ENCODE measurements around the gene DTNBP1. TPM values are rescaled to one million over a fixed set of nuclear protein-coding genes. Genes with fewer than 3 reads are reported as not detected.

Gene DTNBP1
- total RNA-seq, 6 donors from 2014 or later, result 16.2 to 33.5 (median 21.3) TPM

GRCh38 chr6:15551262-15551661 lies 111.6 kb downstream of the DTNBP1 start:
- DNase-seq, result no peak
- H3K4me1 ChIP-seq, result peaks cover 3 to 31% (median 28%) of the 10 kb centered on the region in 4 donors
- no peak for TF ChIP-seq CTCF (IDR thresholded peaks at IDR 0.05)
- TF ChIP-seq POLR2A (IDR thresholded peaks at IDR 0.05), result no peak
- H3K4me3 ChIP-seq, result no peak overlapping the region
- peak overlapping the region in 3 of 4 donors; percentile 28 to 60 (median 35) for H3K27ac ChIP-seq
- 71 to 79% methylated on average over 7 of the region's 7 CpGs for WGBS, 2 donors
- no peaks in the 10 kb centered on the region for H3K27me3 ChIP-seq
- H3K36me3 ChIP-seq, result no peaks in the 10 kb centered on the region
- no peak for ATAC-seq (ENCODE audit: low FRiP score in 2 of 2)
- H3K9me3 ChIP-seq, result no peaks in the 10 kb centered on the region

GRCh38 chr6:15550546-15551123 lies 112.2 kb downstream of the DTNBP1 start:
- Histone ChIP-seq H3K36me3 (no peaks in the 10 kb centered on the region), H3K27me3 (no peaks in the 10 kb centered on the region), H3K9me3 (no peaks in the 10 kb centered on the region), H3K27ac (no peak overlapping the region), H3K4me3 (no peak overlapping the region), H3K4me1 (peaks cover 3 to 31% (median 28%) of the 10 kb centered on the region in 4 donors)
- ATAC-seq (ENCODE audit: low FRiP score in 2 of 2) (no peak), DNase-seq (no peak)
- TF ChIP-seq CTCF (IDR thresholded peaks at IDR 0.05), result no peak
- TF ChIP-seq EP300 (IDR thresholded peaks at IDR 0.05), result no peak
- no peak for TF ChIP-seq POLR2A (IDR thresholded peaks at IDR 0.05)
- no peak for TF ChIP-seq POLR2AphosphoS5 (IDR thresholded peaks at IDR 0.05)
- WGBS, 2 donors, result 55 to 66% methylated on average over 2 of the region's 2 CpGs

- no peaks in the 10 kb centered on the region for H3K36me3 ChIP-seq
- no peak for TF ChIP-seq CTCF (IDR thresholded peaks at IDR 0.05)
- TF ChIP-seq EP300 (IDR thresholded peaks at IDR 0.05), result no peak
- no peak for TF ChIP-seq POLR2A (IDR thresholded peaks at IDR 0.05)
- no peak for TF ChIP-seq POLR2AphosphoS5 (IDR thresholded peaks at IDR 0.05)
- H3K4me3 ChIP-seq, result no peak overlapping the region
- ATAC-seq (ENCODE audit: low FRiP score in 2 of 2) (no peak), DNase-seq (peak in 1 of 2 donors; percentile 50)
- H3K27ac ChIP-seq, result no peak overlapping the region
- H3K4me1 ChIP-seq, result peaks cover 3 to 31% (median 28%) of the 10 kb centered on the region in 4 donors
- 79 to 85% methylated on average over 6 to 14 of the region's 14 CpGs for WGBS, 2 donors
- no peaks in the 10 kb centered on the region for H3K9me3 ChIP-seq
- H3K27me3 ChIP-seq, result no peaks in the 10 kb centered on the region
Measured at GRCh38 chr6:15549371-15549770, 113.5 kb downstream of the DTNBP1 start.

GRCh38 chr6:15547400-15547799 lies 115.4 kb downstream of the DTNBP1 start:
- 70 to 76% methylated on average over 5 of the region's 5 CpGs for WGBS, 2 donors
- DNase-seq (no peak), ATAC-seq (ENCODE audit: low FRiP score in 2 of 2) (no peak)
- no peak overlapping the region for H3K27ac ChIP-seq
- no peaks in the 10 kb centered on the region for H3K36me3 ChIP-seq
- H3K9me3 ChIP-seq, result peaks cover 0 to 8% (median 1%) of the 10 kb centered on the region in 4 donors
- H3K4me3 ChIP-seq, result no peak overlapping the region
- H3K4me1 ChIP-seq, result peaks cover 3 to 31% (median 25%) of the 10 kb centered on the region in 4 donors
- no peak for TF ChIP-seq POLR2AphosphoS5 (IDR thresholded peaks at IDR 0.05)
- H3K27me3 ChIP-seq, result no peaks in the 10 kb centered on the region

GRCh38 chr6:15546591-15546990 lies 116.2 kb downstream of the DTNBP1 start:
- Histone ChIP-seq H3K27ac (no peak overlapping the region), H3K4me3 (no peak overlapping the region), H3K36me3 (no peaks in the 10 kb centered on the region), H3K4me1 (peaks cover 3 to 28% (median 18%) of the 10 kb centered on the region in 4 donors), H3K9me3 (peaks cover 0 to 8% (median 1%) of the 10 kb centered on the region in 4 donors), H3K27me3 (no peaks in the 10 kb centered on the region)
- ATAC-seq (ENCODE audit: low FRiP score in 2 of 2) (no peak), DNase-seq (no peak)
- no peak for TF ChIP-seq POLR2A (IDR thresholded peaks at IDR 0.05)
- no peak for TF ChIP-seq CTCF (IDR thresholded peaks at IDR 0.05)
- TF ChIP-seq POLR2AphosphoS5 (IDR thresholded peaks at IDR 0.05), result no peak
- no peak for TF ChIP-seq EP300 (IDR thresholded peaks at IDR 0.05)
- WGBS, 2 donors, result 88 to 92% methylated on average over 5 of the region's 5 CpGs
